K562 (cell line): ENCODE measurements around the gene ASIC3. TPM values are rescaled to one million over a fixed set of nuclear protein-coding genes. Genes with fewer than 3 reads are reported as not detected.
A peak's percentile ranks its signal among the peaks of the same experiment; 100 is the strongest.

Experiments used
- AFF1 ChIP-seq, 2 experiments: fragments of 450-650 bp; IDR thresholded peaks; 2 replicates each; pipeline ENCODE4 v1.6.1; 2018; ENCODE audit warnings: mild to moderate bottlenecking in 2 of 2, low read depth in 1 of 2; ENCODE audit not compliant: partially characterized antibody in 2 of 2
- C11orf30 ChIP-seq: fragments of 450-650 bp; IDR thresholded peaks from 2 replicates; pipeline ENCODE4 v1.6.1; 2016; ENCODE audit warnings: low read depth, mild to moderate bottlenecking
- ELF2 ChIP-seq: fragments of 250-450 bp; sonication (Bioruptor Pico); IDR thresholded peaks from 2 replicates; pipeline ENCODE4 v1.5.0; 2021; ENCODE audit warnings: mild to moderate bottlenecking
- HMGXB4 ChIP-seq: sonication (generic); formaldehyde crosslinking; IDR thresholded peaks from 2 replicates; pipeline ENCODE4 v1.8.1; 2023; ENCODE audit warnings: mild to moderate bottlenecking, missing genetic modification reagents
- MEF2A ChIP-seq: IDR thresholded peaks from 2 replicates; pipeline ENCODE4 v1.6.1; 2011; ENCODE audit warnings: low read depth, mild to moderate bottlenecking, low read length, moderate library complexity; ENCODE audit not compliant: control insufficient read depth
- MXD1 ChIP-seq: fragments of 250-450 bp; sonication (Bioruptor Pico); IDR thresholded peaks from 2 replicates; pipeline ENCODE4 v1.8.0; 2021; ENCODE audit warnings: borderline replicate concordance, mild to moderate bottlenecking, moderate library complexity; ENCODE audit not compliant: poor library complexity, severe bottlenecking
- OTX1 ChIP-seq: fragments of 450-650 bp; formaldehyde crosslinking; IDR thresholded peaks from 2 replicates; pipeline ENCODE4 v1.4.0; 2022; ENCODE audit warnings: mild to moderate bottlenecking
- POLR2AphosphoS5 ChIP-seq: IDR thresholded peaks from 2 replicates; pipeline ENCODE4 v1.6.1; 2011; ENCODE audit warnings: mild to moderate bottlenecking, low read depth, low read length, moderate library complexity; ENCODE audit not compliant: control insufficient read depth, insufficient read depth
- SIN3B ChIP-seq: fragments of 450-650 bp; IDR thresholded peaks from 2 replicates; pipeline ENCODE4 v1.6.1; 2017; ENCODE audit warnings: low read depth, mild to moderate bottlenecking, moderate library complexity
- SMARCE1 ChIP-seq: fragments of 450-650 bp; IDR thresholded peaks from 2 replicates; pipeline ENCODE4 v1.7.1; 2016; ENCODE audit warnings: mild to moderate bottlenecking
- SNRNP70 ChIP-seq: fragments of 200-400 bp; formaldehyde crosslinking; optimal IDR thresholded peaks from 2 replicates; pipeline ENCODE3; 2017; ENCODE audit warnings: low read depth, low read length
- SOX6 ChIP-seq: fragments of 450-650 bp; IDR thresholded peaks from 2 replicates; pipeline ENCODE4 v1.6.1; 2014; ENCODE audit warnings: mild to moderate bottlenecking
- STAT6 ChIP-seq: sonication (generic); formaldehyde crosslinking; IDR thresholded peaks from 2 replicates; pipeline ENCODE4 v1.8.1; 2023; ENCODE audit warnings: mild to moderate bottlenecking, missing genetic modification reagents
- ZNF274 ChIP-seq: IDR thresholded peaks from 2 replicates; pipeline ENCODE4 v1.6.1; 2011; ENCODE audit warnings: low read depth, mild to moderate bottlenecking, low read length, moderate library complexity, borderline replicate concordance
- ZNF639 ChIP-seq, 2 experiments: fragments of 200-800 bp in 1 of 2; sonication (Bioruptor generic) in 1 of 2; sonication (generic) in 1 of 2; formaldehyde crosslinking in 1 of 2; IDR thresholded peaks in 1 of 2; conservative IDR thresholded peaks in 1 of 2; 2 replicates each; pipeline versions ENCODE4 v1.5.0 to v1.6.1; 2016 to 2020; ENCODE audit warnings: missing compliant biosample characterization in 1 of 2, missing genetic modification characterization in 1 of 2, missing genetic modification reagents in 1 of 2
- polyA plus RNA-seq, 8 experiments: library from polyadenylated mRNA; depleted of rRNA in 4 of 8; stranded (reverse) in 5 of 8; unstranded in 3 of 8; fragments of >200 nt; fragmentation: Nextera tagmentation in 2 of 8; fragmentation: Illumina TruSeq in 1 of 8; extraction: Ambion mirVana in 2 of 8; extraction: Trizol in 1 of 8; gene quantifications; 2 replicates each; pipeline versions ENCODE4 v1.2.1 to v1.2.3, GENCODE V29; 2011 to 2014; ENCODE audit warnings: inconsistent platforms in 1 of 8, missing spikeins in 1 of 8
- total RNA-seq, 7 experiments: library from RNA; depleted of rRNA in 6 of 7; stranded (reverse); fragments of >200 nt in 6 of 7; fragmentation: Illumina TruSeq in 2 of 7; extraction: Trizol in 2 of 7; gene quantifications; 2 replicates each; pipeline versions ENCODE4 v1.2.1 to v1.2.3, GENCODE V29; 2011 to 2021; ENCODE audit warnings: low replicate concordance in 1 of 7

The ASIC3 gene
- total and polyA plus RNA-seq, 9 of the 15 experiments (the other 6 are each of a cell fraction or from before 2014, with no cell fraction given): 0.11 to 5.0 (median 0.87) TPM

- TF ChIP-seq C11orf30: peak; percentile 92
- TF ChIP-seq SNRNP70: no peak
- no peak for TF ChIP-seq MEF2A
- no peak for TF ChIP-seq ZNF274
- no peak for TF ChIP-seq OTX1 (CRISPR knock-in tag)
- no peak for TF ChIP-seq SIN3B
- no peak for TF ChIP-seq ZNF639 (CRISPR knock-in tag; conservative IDR thresholded peaks at IDR 0.05 in 1 of 2, IDR thresholded peaks at IDR 0.05 in 1 of 2)
- TF ChIP-seq ELF2 (CRISPR knock-in tag): no peak
- TF ChIP-seq HMGXB4 (CRISPR knock-in tag): no peak
- TF ChIP-seq SOX6: no peak
- TF ChIP-seq POLR2AphosphoS5: 0 out of 2 replicates have a peak, but pooled peaks have one; percentile 34
- no peak for TF ChIP-seq STAT6 (CRISPR knock-in tag)
- TF ChIP-seq MXD1 (CRISPR knock-in tag): no peak
- no peak for TF ChIP-seq SMARCE1
- no peak for TF ChIP-seq AFF1 (IDR thresholded peaks at IDR 0.05; ENCODE audit: low read depth in 1 of 2, partially characterized antibody in 2 of 2)
These were observed 22.2 kb upstream of the ASIC3 start (continued) for GRCh38 chr7:151025924-151026671.
